Astrocyte of the cerebellum (primary cell): ENCODE results near the gene MMP17.

Experiments used
- DNase-seq: peaks from one replicate; pipeline ENCODE4 v3.0.0-alpha.2; 2011; ENCODE audit warnings: low read depth
- H3K4me3 ChIP-seq: 2 replicates; pipeline ENCODE4 v1.5.1; 2011; ENCODE audit warnings: mild to moderate bottlenecking, low read depth, low read length, moderate library complexity
- in situ Hi-C: cut with HindIII; loops from 2 replicates; pipeline ENCODE4 v1.10.0; 2017; ENCODE audit warnings: low sequenced_read_pairs
- TF ChIP-seq, protein P1 (sequence below): IDR thresholded peaks from 2 replicates; pipeline ENCODE4 v1.5.1; 2012; ENCODE audit warnings: low read length, low read depth, moderate library complexity, mild to moderate bottlenecking; ENCODE audit errors: missing control alignments

The MMP17 gene

DNA sequence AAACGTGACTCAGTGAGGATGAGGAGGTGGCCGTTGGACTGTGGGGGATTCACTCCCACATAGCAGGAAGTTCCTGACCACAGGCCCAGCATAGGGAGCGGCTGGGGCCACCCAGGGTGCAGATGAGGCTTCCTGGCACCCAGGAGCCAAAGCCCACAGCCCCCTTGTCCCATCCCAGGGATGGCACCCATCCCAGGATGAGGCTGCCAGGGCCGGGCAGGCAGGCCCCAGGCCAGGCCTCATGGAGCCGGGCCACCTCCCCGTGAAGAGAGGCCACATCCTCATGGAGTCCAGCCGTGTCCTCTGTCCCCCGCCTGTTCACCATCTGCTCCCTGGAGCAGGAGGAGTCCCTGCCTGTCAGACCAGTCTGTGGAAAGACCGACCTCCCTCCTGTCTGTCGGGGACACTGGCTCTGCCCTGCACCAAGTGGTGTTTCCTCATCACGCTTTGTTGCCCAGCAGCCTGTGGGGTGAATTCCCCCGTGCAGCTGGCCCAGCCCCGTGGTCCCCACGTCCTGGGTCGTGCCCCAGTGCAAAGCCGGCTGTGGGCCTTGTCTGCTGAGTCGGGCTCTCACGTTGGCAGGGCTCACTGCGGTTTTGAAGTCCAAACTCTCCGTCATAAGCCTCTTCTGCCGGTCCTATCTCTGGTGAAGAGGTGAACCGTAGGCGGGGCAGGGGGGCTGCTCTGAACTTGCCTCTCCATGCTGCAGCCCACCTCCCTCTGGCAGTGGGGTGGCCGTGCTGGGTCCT lies 24.5 kb downstream of the MMP17 start:
- TF ChIP-seq, protein P1, sequence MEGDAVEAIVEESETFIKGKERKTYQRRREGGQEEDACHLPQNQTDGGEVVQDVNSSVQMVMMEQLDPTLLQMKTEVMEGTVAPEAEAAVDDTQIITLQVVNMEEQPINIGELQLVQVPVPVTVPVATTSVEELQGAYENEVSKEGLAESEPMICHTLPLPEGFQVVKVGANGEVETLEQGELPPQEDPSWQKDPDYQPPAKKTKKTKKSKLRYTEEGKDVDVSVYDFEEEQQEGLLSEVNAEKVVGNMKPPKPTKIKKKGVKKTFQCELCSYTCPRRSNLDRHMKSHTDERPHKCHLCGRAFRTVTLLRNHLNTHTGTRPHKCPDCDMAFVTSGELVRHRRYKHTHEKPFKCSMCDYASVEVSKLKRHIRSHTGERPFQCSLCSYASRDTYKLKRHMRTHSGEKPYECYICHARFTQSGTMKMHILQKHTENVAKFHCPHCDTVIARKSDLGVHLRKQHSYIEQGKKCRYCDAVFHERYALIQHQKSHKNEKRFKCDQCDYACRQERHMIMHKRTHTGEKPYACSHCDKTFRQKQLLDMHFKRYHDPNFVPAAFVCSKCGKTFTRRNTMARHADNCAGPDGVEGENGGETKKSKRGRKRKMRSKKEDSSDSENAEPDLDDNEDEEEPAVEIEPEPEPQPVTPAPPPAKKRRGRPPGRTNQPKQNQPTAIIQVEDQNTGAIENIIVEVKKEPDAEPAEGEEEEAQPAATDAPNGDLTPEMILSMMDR: no peak
- H3K4me3 ChIP-seq: no peak overlapping the region
- in situ Hi-C loops: no loop called here
- no peak for DNase-seq

DNA sequence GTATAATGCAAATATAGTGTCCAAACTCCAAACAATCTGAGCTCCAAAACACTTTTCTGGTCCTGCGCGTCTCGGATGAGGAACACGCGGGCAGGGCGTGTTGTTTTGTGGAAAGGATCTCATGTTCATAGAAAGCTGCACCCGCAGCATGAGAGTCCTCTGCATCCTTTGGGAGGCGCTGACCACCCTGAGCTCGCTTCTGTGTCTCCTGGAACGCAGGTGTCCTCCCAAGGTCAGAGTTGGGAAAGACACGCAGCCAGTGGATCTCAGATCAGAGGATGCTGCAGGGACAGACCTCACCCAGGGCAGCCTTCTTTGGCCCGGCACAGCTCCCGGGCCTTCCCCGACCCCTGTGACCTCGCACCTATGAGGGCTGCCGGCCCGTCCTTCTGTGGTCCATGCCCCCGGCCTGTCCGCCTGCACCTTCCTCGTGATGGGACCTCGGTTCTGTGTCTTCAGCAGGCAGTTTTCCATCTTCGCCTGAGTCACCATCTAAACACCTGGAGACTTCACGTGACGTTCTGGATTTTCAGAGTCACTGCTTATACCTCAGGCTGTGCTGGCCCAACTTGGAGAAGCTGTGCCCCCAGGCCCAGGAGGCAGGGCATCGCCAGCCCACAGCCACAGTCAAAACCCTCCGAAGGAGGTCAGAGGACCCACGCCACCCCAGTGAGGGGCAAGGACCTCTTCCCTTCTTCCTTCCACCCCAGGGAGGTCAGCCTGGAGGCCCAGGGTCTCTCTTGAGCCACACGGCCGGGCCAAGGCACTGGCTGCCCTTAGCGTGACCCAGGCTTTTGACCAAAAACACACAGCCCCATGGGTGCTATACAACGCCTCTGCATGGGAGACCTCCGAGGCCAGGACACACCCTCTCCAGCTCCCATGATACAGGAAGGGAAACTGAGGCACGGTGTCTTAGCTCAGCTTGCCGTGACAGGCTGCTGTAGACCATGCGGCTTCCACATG lies 25.9 kb downstream of the MMP17 start:
- in situ Hi-C loops: no loop called here
- DNase-seq: no peak
- TF ChIP-seq, protein P1: no peak
- no peak overlapping the region for H3K4me3 ChIP-seq

- no peak for DNase-seq
- in situ Hi-C loops: no loop called here
- no peak overlapping the region for H3K4me3 ChIP-seq
- TF ChIP-seq, protein P1: no peak
Observed at GRCh38 chr12:131854861-131855476, 26.8 kb downstream of the MMP17 start.

- TF ChIP-seq, protein P1: no peak
- H3K4me3 ChIP-seq: no peak overlapping the region
- in situ Hi-C loops: no loop called here
- DNase-seq: no peak
Observed at GRCh38 chr12:131855521-131856142, 27.4 kb downstream of the MMP17 start.

- no peak overlapping the region for H3K4me3 ChIP-seq
- in situ Hi-C loops: no loop called here
- TF ChIP-seq, protein P1: no peak
- no peak for DNase-seq
Observed at GRCh38 chr12:131856366-131857097, 28.3 kb downstream of the MMP17 start.
